Right lobe of liver (tissue), 4 donors: ENCODE measurements around the gene MICU1.

Experiments used
- POLR2A ChIP-seq: fragments of 450-650 bp; IDR thresholded peaks from one replicate; pipeline ENCODE4 v1.6.1; 2017; ENCODE audit warnings: antibody characterized with exemption, mild to moderate bottlenecking
- TF ChIP-seq, protein P1 (sequence below), 4 donors: fragments of 200-600 bp in 3 of 4; fragments of 450-650 bp in 1 of 4; IDR thresholded peaks; one replicate each; pipeline versions ENCODE4 v1.5.1 to v1.8.0; 2016 to 2022; ENCODE audit warnings: antibody characterized with exemption in 4 of 4, mild to moderate bottlenecking in 2 of 4
- donor health status: DM: no; HTN: no; CAD: no.
- donor health status: DM: no; HTN: no; CAD: no.
- donor health status: DM: no; HTN: yes; CAD: no.

DNA sequence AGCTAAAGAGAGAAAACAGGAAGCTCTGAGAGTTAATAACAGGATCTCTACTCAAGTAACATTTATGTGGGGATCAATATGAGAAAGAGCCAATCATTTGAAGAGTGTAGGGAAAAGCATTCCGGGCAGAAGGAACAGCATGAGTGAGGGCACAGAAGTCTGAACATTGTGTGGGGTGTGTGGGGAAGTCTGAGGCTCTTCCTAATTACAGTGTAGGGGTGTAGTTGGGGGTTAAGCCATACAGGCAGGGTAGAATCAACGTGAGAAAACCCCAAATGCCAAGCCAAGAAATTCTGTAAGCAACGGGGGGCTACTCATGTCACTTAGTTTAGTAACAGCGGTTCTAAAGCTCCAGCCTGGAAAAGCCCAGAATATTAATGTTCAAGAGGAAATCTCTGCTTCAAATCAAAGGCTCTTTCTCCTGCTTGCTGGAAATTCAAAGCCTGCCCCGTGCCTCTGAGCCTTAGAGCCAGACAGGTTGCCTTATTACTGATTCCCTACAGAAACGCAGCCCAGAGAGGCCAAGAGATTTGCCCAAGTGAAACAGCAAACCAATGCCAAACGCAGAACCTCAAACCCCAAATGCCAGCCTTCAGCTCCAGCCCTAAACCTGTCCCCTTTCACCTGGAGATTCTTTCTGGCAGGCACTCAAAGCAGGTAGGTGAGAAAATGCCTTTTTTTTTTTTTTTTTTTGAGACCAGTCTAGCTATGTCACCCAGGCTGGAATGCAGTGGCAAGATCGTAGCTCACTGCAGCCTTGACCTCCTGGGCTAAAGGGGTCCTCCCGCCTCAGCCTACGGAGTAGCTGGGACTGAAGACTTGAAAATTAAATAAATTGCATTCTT is 307.2 kb downstream of the MICU1 start:
- TF ChIP-seq, protein P1, sequence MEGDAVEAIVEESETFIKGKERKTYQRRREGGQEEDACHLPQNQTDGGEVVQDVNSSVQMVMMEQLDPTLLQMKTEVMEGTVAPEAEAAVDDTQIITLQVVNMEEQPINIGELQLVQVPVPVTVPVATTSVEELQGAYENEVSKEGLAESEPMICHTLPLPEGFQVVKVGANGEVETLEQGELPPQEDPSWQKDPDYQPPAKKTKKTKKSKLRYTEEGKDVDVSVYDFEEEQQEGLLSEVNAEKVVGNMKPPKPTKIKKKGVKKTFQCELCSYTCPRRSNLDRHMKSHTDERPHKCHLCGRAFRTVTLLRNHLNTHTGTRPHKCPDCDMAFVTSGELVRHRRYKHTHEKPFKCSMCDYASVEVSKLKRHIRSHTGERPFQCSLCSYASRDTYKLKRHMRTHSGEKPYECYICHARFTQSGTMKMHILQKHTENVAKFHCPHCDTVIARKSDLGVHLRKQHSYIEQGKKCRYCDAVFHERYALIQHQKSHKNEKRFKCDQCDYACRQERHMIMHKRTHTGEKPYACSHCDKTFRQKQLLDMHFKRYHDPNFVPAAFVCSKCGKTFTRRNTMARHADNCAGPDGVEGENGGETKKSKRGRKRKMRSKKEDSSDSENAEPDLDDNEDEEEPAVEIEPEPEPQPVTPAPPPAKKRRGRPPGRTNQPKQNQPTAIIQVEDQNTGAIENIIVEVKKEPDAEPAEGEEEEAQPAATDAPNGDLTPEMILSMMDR (IDR thresholded peaks at IDR 0.05), result no peak
- TF ChIP-seq POLR2A, result no peak
